Measurements from ENCODE around the gene TEN1.

The TEN1 gene

DNA sequence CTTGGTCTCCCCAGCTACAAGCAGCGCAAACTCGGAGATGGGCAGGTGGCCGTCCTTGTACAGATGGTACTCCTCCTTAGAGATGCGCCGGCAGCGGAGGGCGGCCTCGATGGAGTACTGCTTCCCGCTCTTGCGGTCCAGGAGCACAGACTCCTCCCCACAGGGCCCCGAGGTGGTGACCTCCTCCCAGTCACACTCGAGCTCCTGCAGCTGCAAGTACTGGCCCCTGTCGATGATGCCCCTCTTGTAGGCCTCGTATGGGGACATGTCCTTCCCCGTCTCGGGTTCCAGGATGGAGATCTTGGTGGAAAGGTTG is 28.8 kb downstream of the TEN1 start:
- no peak for DNase-seq

DNA sequence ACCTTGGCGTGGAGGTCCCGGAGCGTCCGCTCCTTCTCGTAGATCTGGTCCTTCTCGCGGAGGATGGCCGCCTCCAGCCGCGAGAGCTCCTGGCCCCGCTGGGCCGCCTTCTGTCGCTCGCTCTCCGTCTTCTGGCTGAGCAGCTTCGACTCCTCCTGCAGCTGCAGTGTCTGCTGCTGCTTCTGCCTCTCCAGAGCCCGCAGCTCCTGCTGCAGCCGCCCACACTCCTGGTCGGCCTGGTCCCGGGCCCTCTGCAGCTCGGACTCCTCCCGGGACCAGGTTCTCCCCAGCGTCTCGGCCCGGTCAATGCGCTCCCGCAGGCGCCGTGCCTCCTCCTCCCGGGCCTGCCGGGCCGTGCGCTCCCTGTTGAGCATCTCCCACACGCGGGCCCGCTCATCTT is 29.2 kb downstream of the TEN1 start:
- DNase-seq, result no peak

DNA sequence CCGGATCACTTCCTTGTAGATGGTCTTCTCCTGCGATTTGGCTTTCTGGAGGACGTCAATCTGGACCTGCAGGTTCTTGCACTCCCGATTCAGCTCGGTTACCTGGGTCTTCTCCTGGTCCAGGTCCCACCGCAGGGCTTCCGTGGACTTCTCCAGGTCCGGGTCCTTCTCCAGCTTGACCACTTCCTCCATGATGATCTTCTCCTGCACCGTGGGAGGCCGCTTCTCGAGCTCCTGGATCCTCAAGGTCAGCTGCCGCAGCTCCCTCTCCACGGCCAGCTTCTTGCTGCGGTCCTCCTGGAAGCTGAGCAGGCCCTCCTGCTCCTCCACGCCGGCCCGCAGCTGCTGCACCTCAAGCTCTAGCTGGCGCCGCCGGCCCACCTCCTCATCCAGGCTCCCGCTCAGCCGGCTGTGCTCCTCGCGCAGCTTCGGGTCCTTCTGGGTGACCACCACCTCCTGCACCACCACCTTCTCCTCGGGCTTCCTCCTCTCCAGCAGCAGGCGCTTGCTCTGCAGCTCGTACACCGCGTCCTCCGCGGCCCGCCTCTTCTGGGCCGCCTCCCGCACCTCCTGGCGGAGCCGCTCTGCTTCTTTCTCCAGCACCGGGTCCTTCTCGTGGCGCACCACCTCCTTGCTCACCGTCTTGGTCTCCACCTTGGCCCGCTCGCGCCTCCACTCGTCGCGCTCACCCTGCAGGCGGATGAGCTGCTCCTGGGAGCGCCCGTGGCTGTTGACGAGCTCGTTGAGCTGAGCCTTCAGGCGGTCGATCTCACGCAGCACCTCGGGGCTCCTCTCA is 29.8 kb downstream of the TEN1 start:
- DNase-seq, result no peak

DNA sequence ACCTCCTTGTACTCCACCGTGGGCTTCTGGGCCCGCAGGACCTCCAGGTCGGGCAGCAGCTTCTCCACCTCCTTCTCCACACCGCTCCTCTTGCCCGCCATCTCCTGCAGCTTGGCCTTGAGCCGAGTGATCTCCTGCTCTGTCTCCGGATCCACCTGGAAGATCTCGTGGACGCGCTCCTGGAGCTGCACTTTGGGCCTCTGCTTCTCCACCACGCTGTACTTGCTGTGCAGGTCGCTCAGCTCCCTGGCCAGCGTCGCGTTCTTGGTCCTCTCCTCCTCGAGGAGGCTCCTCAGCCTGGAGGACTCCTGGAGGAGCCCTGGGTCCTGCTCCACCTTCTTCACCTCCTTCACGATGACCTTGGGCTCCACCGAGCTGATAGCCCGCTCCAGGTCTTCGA is 30.4 kb downstream of the TEN1 start:
- DNase-seq, result no peak

DNA sequence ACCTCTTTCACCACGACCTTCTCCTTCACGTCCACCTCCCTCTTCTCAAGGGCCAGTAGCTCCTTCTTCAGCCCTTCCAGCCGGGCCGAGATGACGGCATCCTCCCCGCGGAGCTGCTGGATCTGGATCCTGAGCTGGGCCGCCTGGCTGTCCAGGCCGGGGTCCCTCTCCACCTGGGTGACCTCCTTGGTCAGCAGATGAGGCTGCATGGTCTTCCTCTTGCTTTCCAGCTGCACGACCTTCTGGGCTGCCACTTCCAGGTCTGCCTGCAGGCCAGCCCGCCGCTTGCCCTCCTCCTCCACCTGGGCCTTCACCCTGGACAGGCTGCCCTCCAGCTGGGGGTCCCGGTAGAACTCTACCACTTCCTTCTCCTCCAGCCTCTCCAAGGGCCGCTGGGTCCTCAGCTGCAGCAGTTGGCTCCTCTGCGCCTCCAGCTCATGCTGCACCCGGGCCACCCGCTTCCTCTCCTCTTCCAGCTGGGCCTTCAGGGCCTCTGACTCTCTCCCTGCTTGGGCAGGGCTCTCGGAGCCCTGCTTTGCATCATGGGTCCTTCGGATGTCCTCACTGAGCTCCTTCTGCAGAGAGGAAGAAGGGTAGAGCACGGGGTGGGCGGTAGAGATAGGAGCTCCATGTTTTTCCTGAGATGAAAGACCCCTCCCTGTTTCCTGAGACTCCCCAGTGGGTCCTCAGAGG is 31.1 kb downstream of the TEN1 start:
- no peak for DNase-seq

DNA sequence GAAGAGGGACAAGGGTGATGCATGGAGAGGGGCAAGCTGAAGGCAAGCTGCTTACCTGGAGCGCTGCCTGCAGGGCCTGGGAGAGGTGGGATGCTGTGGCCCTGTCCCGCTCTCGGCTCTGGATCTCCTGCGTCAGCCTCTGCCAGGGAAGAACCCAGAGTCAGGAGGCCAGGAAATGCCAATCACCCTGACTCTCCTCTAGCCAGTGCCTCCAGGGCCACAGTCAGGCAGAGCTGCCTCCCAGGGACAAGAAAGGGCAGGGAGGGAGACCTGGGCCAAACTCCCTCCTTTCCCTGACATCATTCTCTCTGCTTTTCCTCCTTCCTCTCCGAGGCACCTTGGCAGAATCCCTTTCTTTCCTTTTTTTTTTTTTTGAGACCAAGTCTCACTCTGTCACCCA is 32.9 kb downstream of the TEN1 start:
- no peak for DNase-seq

DNA sequence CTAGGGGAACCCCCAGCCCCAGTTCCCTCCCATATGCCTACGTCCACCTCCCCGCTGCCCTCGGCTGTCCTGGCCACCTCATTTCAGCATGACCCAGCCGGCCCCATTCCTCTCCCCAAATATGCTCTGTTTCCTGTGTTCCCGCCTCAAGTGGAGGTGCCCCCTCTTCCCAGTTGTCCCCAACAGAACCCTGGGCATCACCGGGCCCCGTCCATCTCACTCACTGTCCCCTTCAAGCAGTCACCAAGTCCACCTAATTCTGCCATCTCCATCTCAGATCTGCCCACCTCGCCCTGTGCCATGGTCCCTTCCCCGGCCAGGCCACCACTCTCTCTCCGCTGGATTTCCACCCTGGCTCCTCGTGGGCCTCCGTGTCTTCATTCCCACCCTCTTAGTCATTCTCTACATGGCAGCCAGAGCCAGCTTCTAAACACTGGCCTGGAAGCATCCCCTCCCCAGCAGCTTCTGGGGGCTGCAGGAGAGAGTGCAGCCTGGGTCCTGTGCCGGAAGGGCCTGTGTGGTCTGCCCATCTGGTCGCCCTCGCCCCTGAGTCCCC is 34.4 kb downstream of the TEN1 start:
- DNase-seq, result no peak

DNA sequence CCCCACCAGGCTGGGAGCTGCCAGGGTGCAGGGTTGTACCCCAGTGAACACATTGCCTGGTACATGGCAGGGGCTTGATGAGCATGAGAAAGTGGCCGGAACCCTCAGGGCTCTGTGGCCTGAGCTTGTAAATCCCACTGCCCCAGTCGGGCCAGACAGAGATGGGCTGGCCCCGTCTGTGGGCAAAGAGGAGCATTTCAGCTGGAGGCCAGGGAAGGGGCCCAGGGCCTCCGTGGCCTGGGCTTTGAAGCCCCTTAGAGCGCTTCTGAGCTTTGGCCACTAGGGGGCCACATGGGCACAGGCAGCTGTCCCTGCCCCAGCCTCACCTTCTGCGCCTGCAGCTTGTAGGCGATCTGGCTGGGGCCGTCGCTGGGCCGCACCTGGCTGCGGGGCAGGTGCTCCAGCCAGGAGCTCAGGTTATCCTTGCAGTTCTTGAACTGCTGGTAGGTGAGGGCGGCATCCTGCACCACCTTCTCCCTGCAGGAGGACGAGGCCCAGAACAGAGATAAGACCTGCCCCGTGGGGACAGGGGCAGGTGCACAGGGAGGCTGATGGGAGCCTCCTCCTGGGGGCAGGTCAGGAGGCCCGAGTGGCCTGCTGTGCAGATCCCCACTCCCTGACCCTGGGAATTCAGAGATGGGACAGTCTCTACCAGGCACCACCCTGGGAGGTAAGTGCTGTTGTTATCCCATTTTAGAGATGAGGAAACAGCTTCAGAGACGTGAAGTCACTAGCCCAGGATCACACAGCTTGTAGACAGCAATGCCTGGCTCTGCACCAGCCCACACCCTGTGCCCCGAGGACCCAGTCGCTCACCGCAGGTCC is 35.3 kb downstream of the TEN1 start:
- DNase-seq, result peak; percentile 68

DNA sequence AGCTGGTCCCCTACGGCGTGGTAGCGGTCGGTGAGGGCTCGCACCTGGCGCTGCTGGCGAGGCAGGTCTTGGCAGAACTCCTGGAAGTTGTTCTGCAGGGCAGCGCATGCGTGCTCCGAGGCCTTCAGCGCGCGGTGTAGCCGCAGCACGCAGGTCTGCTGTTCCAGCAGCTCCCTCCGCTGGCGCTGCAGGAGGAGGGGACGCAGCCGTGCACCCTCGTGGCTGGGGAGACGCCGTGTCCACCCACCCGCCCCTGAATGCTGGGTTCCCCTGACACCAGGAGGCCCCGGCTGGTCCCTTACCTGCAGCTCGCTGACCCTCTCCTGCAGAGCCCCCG is 35.9 kb downstream of the TEN1 start:
- no peak for DNase-seq

DNA sequence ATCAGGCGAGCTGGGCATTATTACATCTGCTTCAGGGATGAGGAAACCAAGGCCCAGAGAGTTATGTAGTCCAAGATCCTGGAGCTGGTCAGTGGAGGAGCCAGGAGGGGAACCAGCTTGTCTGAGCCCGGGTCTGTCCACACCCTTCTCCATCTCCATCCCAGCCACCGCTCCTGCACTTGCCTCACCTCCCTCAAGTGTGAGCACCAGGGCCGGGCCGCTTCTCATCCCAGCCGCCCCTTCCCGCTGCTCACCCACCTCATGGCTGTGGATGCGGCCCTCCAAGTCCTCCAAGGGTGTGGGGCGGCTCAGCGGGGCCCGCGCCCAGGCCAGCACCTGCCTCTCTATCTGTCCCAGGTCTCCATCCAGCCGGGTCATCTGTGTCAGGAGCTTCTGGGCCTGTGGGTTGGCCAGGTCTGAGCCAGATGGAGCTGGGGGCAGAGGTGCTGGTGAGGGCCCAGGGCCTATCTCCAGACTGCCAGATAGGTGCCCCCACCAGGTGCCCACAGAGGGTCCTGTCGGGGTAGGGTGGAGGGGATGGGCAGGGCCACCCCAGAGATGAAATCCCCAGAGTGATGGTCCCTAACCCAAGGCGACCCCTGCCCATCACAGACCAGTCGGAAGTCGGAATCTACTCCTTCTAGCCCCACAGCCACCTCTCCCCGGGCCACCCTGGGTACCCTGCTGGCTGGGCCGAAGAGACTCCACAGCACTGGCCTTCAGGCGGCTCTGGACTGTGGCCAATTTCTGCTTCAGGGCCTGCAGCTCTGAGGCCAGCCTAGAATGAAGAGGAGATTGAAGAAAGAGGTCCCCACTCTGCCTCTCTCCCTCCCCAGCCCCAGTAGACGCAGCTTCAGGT is 38.7 kb downstream of the TEN1 start:
- no peak for DNase-seq

DNA sequence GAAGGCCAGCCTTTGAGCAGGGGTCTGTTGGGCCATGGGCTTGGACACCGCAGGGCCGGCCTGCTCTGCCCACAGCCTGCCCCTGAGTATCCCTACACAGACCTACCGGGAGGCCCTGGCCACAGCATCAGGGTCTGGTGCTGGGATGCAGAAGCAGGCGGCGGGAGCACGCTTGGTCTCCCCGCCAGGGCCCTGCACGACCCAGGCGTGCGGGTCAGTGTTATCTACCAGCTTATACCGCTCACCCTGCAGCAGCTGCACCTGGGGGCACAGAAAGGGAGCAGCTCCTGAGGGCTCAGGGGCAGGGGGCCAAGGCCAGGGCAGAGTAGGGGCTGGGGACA is 39.3 kb downstream of the TEN1 start:
- no peak for DNase-seq

DNA sequence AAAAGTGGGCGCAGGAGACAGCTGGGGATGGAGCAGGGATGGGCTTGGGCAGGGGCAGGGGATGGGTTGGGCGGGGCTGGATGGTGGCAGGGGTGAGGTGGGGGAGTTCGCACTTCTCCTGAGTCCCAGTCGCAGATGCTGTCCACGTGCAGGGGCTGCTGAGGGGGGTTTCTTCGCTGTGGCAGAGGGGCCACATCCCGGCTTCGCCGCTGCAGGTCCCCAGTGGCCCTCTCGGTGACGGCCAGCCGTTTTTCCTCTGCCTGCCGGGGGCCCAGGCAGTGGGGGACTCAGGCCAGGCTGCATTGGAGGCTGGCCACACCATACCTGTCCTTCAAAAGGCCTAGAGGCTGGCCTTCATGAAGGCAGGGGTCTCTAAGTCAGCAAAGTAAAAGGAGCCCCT is 39.8 kb downstream of the TEN1 start:
- DNase-seq, result no peak

DNA sequence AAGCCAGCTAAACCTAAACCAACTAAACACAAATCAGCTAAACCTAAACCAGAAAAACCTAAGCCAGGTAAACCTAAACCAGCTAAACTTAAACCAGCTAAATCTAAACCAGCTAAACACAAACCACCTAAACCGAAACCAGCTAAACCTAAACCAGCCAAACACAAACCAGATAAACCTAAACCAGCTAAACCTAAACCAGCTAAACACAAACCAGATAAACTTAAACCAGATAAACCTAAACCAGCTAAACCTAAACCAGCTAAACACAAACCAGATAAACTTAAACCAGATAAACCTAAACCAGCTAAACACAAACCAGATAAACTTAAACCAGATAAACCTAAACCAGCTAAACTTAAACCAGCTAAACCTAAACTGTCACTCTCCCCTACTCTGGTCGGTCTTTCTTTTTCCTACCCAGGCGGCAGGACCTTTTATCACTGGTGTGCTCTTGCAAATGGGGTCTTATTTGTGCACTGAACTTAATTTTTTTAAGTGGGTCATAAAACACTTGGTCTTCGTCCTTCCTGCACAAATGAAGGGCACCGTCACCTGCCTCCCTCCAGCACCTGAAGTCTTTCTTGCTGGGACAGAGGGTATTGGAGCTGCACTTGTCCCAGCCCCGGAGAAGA is 40.9 kb downstream of the TEN1 start:
- DNase-seq, result no peak

DNA sequence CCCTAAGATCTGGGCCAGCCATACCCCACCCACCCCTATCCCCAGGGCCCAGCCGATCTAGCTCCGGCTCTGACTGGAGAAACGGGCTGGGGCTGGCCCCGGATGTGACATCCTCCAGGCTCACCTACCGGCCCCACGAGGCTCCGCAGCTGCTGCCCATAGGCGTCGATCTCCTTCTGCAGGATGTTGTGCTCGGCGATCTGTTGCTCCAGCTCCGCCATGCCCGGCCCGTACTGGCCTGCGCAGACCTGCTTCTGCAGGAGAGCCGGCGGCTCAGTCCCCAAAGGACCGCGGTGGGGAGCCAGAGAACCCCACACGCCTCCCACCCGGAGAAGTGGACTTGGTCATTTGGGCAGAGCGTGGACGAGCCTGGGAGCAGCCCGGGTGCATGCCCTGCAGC is 43.2 kb downstream of the TEN1 start:
- DNase-seq, result no peak

DNA sequence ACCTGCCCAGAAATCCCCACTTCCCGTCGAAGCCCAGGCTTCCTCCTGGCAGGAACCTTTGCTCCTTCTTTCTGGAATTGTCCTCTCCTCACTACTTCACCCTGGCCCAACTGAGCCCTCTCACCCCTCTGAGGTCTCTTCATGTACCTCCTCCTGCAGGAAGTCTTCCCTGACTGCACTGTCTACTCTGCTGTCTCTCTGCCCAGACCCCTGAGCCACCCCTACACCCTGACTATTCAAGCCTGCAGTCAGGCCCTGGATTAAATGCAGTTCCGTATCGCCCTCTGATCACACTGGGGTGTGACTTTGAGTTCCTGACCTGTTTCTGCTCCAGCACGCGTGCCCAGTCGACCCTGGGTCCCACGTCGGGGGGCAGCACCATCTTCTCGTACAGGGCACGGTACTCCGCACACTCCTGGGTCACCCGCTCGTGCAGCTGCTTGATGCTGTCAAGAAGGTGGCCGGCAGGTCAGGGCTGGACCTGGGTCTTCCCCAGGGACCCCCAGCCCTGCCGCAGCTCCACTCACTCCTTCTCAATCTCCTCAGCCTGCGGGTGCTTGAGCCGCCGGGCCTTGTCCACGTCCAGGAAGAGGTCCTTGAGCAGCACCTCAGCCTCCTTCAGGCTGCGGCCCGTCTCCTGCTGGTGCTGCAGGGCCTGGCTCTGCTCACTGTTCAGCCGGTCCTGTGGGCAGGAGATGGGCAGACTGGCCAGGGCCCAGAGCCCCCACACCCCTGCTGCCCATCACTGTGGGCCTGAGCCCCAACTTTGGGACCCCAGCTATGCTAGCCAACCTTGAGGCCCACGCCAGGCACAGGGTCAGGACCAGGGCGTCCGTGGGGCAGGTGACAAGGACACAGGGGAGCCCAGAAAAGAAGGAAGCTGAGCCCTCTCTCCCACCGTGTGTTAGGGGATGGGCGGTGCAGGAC is 44.2 kb downstream of the TEN1 start:
- DNase-seq, result no peak

DNA sequence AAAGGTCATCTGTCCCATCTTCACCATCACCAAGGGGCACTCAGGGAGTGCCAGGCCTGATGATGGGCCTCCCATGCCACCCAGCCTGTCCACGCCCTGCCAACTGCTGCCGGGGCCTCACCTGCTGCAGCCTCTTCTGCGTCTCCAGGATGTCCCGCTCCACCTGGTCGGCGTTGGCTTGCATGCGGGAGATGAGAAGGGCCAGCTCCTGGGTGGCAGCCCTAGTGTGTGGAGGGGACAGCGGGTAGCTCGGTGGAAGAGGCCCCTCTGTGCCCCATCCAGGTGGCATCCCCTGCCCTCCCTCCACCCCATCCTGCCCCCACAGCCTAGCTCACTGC is 44.8 kb downstream of the TEN1 start:
- no peak for DNase-seq

DNA sequence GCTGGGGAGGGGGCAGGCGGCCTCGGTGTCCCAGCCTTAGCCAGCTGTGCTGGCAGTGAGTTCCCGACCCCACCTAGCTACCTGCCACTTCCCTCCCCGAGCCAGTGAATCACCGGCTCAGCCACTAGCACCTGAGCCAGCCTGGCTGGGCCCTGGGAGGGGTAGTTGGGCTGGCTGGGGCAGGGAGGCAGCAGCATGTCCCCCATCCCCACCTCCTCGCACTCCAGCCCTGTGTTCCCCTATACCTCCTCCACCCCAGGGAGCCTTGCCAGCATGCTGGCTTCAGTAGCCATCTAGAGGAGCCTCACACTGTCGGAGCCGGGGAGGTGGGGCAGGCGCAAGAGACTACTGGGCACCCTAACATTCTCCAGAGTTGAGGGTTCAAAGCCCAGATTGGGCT is 45.3 kb downstream of the TEN1 start:
- no peak for DNase-seq

DNA sequence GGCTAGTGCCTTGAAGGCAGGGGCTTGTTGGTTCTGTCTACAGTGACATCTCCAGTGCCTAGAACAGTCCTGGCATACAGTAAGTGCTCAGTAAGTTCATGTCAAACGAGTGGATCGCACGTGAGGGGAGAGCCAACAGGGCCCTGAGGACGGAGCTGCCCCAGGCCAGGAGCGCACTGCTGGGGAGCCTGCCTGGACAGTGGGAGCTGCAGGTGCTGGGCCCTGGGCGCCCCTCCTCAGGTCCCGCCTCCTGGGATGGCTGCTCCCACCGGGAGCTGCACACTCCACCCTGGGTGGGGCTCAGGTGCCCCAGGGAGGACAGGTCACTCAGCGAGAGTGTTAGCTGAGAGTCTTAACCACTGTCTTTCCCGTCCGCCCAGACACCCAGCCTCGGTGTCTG is 46.3 kb downstream of the TEN1 start:
- DNase-seq, result no peak

DNA sequence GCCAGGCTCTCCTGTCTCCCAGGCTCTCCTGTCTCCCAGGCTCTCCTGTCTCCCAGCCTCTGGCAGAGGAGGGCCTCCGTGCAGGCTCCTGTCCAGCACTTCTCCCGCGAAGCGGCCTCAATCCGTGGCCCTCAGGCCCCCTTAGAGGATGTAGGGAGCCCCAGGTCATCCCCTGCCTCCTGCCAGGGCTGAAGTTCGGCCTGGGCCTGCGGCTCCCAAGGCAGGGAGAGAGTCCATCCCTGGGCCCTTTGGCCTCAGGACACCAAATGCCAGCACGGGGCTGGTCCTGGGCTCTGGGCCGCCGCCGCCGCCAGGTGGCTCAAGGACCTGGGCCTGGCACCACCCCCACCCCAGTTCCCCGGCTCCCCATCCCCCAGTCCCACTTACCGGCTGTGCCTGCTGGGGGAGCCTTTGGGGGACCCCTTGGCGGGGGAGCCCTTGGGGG is 47.7 kb downstream of the TEN1 start:
- DNase-seq, result no peak

DNA sequence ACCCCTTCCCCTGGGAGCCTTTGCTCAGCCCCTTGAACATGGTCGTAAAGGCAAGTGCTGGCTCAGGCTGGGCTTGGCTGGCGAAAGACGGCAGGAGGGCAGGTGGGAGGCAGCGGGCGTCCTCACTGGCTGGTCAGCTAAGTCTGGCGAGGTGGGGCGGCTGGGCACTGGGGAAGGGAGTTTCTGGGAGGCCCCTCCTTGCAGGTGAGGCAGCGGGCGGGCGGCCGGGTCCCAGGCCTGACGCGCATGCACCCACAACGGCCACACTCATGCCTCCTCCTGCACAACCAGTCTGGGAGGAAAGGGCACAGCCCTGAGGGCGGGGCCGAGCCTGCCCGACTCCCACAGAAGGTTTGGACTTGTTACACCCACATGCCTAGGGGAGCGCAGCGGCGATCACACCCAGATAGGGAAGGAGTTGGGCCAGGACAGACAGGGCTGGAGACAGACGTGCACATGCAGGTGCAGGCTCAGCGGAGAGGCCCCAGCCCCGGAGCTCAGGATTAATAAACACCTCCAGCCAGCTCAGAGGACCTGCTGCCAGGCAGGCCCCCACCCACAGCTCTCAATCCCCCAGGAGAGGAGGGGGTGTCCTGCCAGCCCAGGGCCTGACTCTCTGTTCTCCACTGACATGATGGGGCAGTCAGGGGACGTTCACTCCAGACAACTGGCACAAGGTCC is 48.3 kb downstream of the TEN1 start, which contains the start of gene EVPL:
TSS of gene EVPL (minus strand) at position 148 of the 681 bp plus-strand sequence. CDS start at position 40, 108 bp downstream.
- DNase-seq, result no peak
